WTC11 (cell line): ENCODE data around the gene CMKLR1. TPM values are rescaled to one million over a fixed set of nuclear protein-coding genes. Genes with fewer than 3 reads are reported as not detected.

Experiments
- ATAC-seq: fragments of 200-7000 bp; cut with Tn5 transposase; 2 replicates; pipeline ENCODE4 v1.10.0; 2021; ENCODE audit warnings: mild to moderate bottlenecking, moderate library complexity
- CTCF ChIA-PET: fragments of 300-600 bp; sonication (Branson Sonifier 250); formaldehyde crosslinking; loops from one replicate; lab custom pipeline; 2021; ENCODE audit warnings: antibody characterized with exemption; lab: Charles Lee
- POLR2A ChIA-PET: fragments of 350-600 bp; sonication (Branson Sonifier 250); formaldehyde crosslinking; loops from one replicate; lab custom pipeline; 2021; ENCODE audit warnings: antibody characterized with exemption; lab: Charles Lee
- DNase-seq: peaks from one replicate; pipeline ENCODE4 v3.0.0; 2021; ENCODE audit warnings: low spot score
- H3K27ac Mint-ChIP-seq: 2 replicates; pipeline ENCODE4 v1.8.0; 2021; ENCODE audit warnings: mixed read lengths
- H3K27me3 Mint-ChIP-seq: 2 replicates; pipeline ENCODE4 v1.8.0; 2021; ENCODE audit warnings: low read depth, mild to moderate bottlenecking, moderate library complexity, mixed read lengths
- H3K36me3 Mint-ChIP-seq: 2 replicates; pipeline ENCODE4 v1.8.0; 2021; ENCODE audit warnings: mixed read lengths
- H3K4me1 Mint-ChIP-seq: 2 replicates; pipeline ENCODE4 v1.8.0; 2022; ENCODE audit warnings: mixed read lengths
- H3K4me3 Mint-ChIP-seq: 2 replicates; pipeline ENCODE4 v1.8.0; 2021; ENCODE audit warnings: mild to moderate bottlenecking, moderate library complexity, mixed read lengths
- H3K9me3 Mint-ChIP-seq: 2 replicates; pipeline ENCODE4 v1.8.0; 2021; ENCODE audit warnings: mixed read lengths
- AFF4 ChIP-seq: sonication (generic); formaldehyde crosslinking; IDR thresholded peaks from 2 replicates; pipeline ENCODE4 v1.8.1; 2023; ENCODE audit warnings: mild to moderate bottlenecking, missing genetic modification reagents, borderline replicate concordance
- ATF1 ChIP-seq: sonication (generic); formaldehyde crosslinking; IDR thresholded peaks from 2 replicates; pipeline ENCODE4 v1.8.1; 2023; ENCODE audit warnings: mild to moderate bottlenecking, moderate library complexity, missing genetic modification reagents
- EMX1 ChIP-seq: fragments of 250-450 bp; sonication (Bioruptor Pico); IDR thresholded peaks from 2 replicates; pipeline ENCODE4 v1.8.0; 2021; ENCODE audit warnings: mild to moderate bottlenecking
- FOXJ3 ChIP-seq: sonication (generic); formaldehyde crosslinking; IDR thresholded peaks from 2 replicates; pipeline ENCODE4 v1.9.0; 2021; ENCODE audit warnings: missing genetic modification reagents, mild to moderate bottlenecking, borderline replicate concordance
- FOXP1 ChIP-seq: sonication (generic); formaldehyde crosslinking; IDR thresholded peaks from 2 replicates; pipeline ENCODE4 v1.8.0; 2022; ENCODE audit warnings: missing genetic modification reagents, mild to moderate bottlenecking, moderate library complexity, borderline replicate concordance
- FOXP4 ChIP-seq: sonication (generic); formaldehyde crosslinking; IDR thresholded peaks from 2 replicates; pipeline ENCODE4 v1.8.0; 2022; ENCODE audit warnings: mild to moderate bottlenecking, missing genetic modification reagents
- GABPB1 ChIP-seq: sonication (generic); formaldehyde crosslinking; IDR thresholded peaks from 2 replicates; pipeline ENCODE4 v1.8.1; 2023; ENCODE audit warnings: mild to moderate bottlenecking, missing genetic modification reagents
- GRHL2 ChIP-seq: fragments of 250-450 bp; sonication (Bioruptor Pico); IDR thresholded peaks from 2 replicates; pipeline ENCODE4 v1.8.0; 2022; ENCODE audit warnings: mild to moderate bottlenecking, moderate library complexity; ENCODE audit not compliant: insufficient replicate concordance, severe bottlenecking
- HMGA2 ChIP-seq: fragments of 250-450 bp; sonication (Bioruptor Pico); IDR thresholded peaks from 2 replicates; pipeline ENCODE4 v1.4.0; 2021; ENCODE audit warnings: mild to moderate bottlenecking, moderate library complexity
- HMGXB4 ChIP-seq: sonication (generic); formaldehyde crosslinking; IDR thresholded peaks from 2 replicates; pipeline ENCODE4 v1.8.1; 2023; ENCODE audit warnings: mild to moderate bottlenecking, moderate library complexity, missing genetic modification reagents
- IRF2 ChIP-seq: sonication (generic); formaldehyde crosslinking; IDR thresholded peaks from 2 replicates; pipeline ENCODE4 v1.8.0; 2022; ENCODE audit warnings: low read depth, missing genetic modification reagents, borderline replicate concordance
- JAZF1 ChIP-seq: fragments of 250-450 bp; sonication (Bioruptor Pico); IDR thresholded peaks from 2 replicates; pipeline ENCODE4 v1.9.0; 2021; ENCODE audit warnings: moderate library complexity, mild to moderate bottlenecking, inconsistent platforms
- JUN ChIP-seq: sonication (generic); formaldehyde crosslinking; IDR thresholded peaks from 2 replicates; pipeline ENCODE4 v1.8.0; 2023; ENCODE audit warnings: mild to moderate bottlenecking, missing genetic modification reagents
- MLX ChIP-seq: sonication (generic); formaldehyde crosslinking; IDR thresholded peaks from 2 replicates; pipeline ENCODE4 v1.8.1; 2023; ENCODE audit warnings: mild to moderate bottlenecking, missing genetic modification reagents, moderate library complexity
- MXD4 ChIP-seq: fragments of 250-450 bp; sonication (Bioruptor Pico); IDR thresholded peaks from 2 replicates; pipeline ENCODE4 v1.8.0; 2021; ENCODE audit warnings: mild to moderate bottlenecking, moderate library complexity, borderline replicate concordance
- OVOL2 ChIP-seq: fragments of 250-450 bp; sonication (Bioruptor Pico); IDR thresholded peaks from 2 replicates; pipeline ENCODE4 v1.9.0; 2021; ENCODE audit warnings: mild to moderate bottlenecking, borderline replicate concordance
- SMAD4 ChIP-seq: sonication (generic); formaldehyde crosslinking; IDR thresholded peaks from 2 replicates; pipeline ENCODE4 v1.8.0; 2022; ENCODE audit warnings: mild to moderate bottlenecking, missing genetic modification reagents
- SP1 ChIP-seq: sonication (generic); formaldehyde crosslinking; conservative IDR thresholded peaks from 2 replicates; pipeline ENCODE4 v1.8.1; 2022; ENCODE audit warnings: missing genetic modification reagents
- TEAD4 ChIP-seq: sonication (generic); formaldehyde crosslinking; IDR thresholded peaks from 2 replicates; pipeline ENCODE4 v1.8.0; 2022; ENCODE audit warnings: mild to moderate bottlenecking, missing genetic modification reagents
- ZBTB21 ChIP-seq: sonication (generic); formaldehyde crosslinking; IDR thresholded peaks from 2 replicates; pipeline ENCODE4 v1.8.1; 2023; ENCODE audit warnings: mild to moderate bottlenecking, missing genetic modification reagents, borderline replicate concordance
- ZNF219 ChIP-seq: sonication (generic); formaldehyde crosslinking; IDR thresholded peaks from 2 replicates; pipeline ENCODE4 v1.8.0; 2023; ENCODE audit warnings: missing genetic modification reagents, mild to moderate bottlenecking, borderline replicate concordance
- ZNF263 ChIP-seq: sonication (generic); formaldehyde crosslinking; IDR thresholded peaks from 2 replicates; pipeline ENCODE4 v1.8.1; 2022; ENCODE audit warnings: low read depth, mild to moderate bottlenecking, moderate library complexity, missing genetic modification reagents
- ZNF396 ChIP-seq: fragments of 250-450 bp; sonication (Bioruptor Pico); IDR thresholded peaks from 2 replicates; pipeline ENCODE4 v1.8.0; 2021; ENCODE audit warnings: mild to moderate bottlenecking, moderate library complexity, borderline replicate concordance
- ZNF671 ChIP-seq: fragments of 250-450 bp; sonication (Bioruptor Pico); IDR thresholded peaks from 2 replicates; pipeline ENCODE4 v1.8.0; 2021; ENCODE audit warnings: mild to moderate bottlenecking
- ZSCAN18 ChIP-seq: fragments of 250-450 bp; sonication (Bioruptor Pico); IDR thresholded peaks from 2 replicates; pipeline ENCODE4 v2.1.2; 2022; ENCODE audit warnings: mild to moderate bottlenecking, moderate library complexity
- total RNA-seq: library from RNA; stranded (reverse); gene quantifications from 3 replicates; pipeline ENCODE4 v1.2.3, GENCODE V29; 2021

Gene CMKLR1
- total RNA-seq, 1 experiment from 2014 or later: 1.6 TPM

GRCh38 chr12:108361606-108362005, 22.5 kb upstream of the CMKLR1 start (continued):
- TF ChIP-seq AFF4 (CRISPR knock-in tag): no peak

- TF ChIP-seq EMX1: no peak
- TF ChIP-seq FOXP1 (CRISPR knock-in tag): no peak
- no peak for TF ChIP-seq HMGXB4 (CRISPR knock-in tag)
- TF ChIP-seq GRHL2: no peak
- TF ChIP-seq JUN (CRISPR knock-in tag): no peak
- TF ChIP-seq IRF2 (CRISPR knock-in tag): no peak
- no peak for TF ChIP-seq ATF1 (CRISPR knock-in tag)
- TF ChIP-seq GABPB1 (CRISPR knock-in tag): no peak
- TF ChIP-seq HMGA2: no peak
- no peak for TF ChIP-seq ZNF263 (CRISPR knock-in tag)
- TF ChIP-seq FOXP4 (CRISPR knock-in tag): no peak
- TF ChIP-seq FOXJ3: no peak
- H3K27ac Mint-ChIP-seq: no peak overlapping the region
- no peaks in the 10 kb centered on the region for H3K36me3 Mint-ChIP-seq
- peaks cover 8% of the 10 kb centered on the region for H3K9me3 Mint-ChIP-seq
- DNase-seq: no peak
- ATAC-seq: no peak
- ChIA-PET POLR2A (no interaction called here), CTCF (no interaction called here)
- H3K27me3 Mint-ChIP-seq: no peaks in the 10 kb centered on the region; the same call in 1 of the 2 replicates
- peaks cover 19% of the 10 kb centered on the region for H3K4me1 Mint-ChIP-seq
- no peak overlapping the region for H3K4me3 Mint-ChIP-seq
Observed at GRCh38 chr12:108360487-108360886, 21.4 kb upstream of the CMKLR1 start.

GRCh38 chr12:108360057-108360456, 20.9 kb upstream of the CMKLR1 start:
- ChIA-PET POLR2A (no interaction called here), CTCF (no interaction called here)
- H3K27ac Mint-ChIP-seq: no peak overlapping the region
- peaks cover 19% of the 10 kb centered on the region for H3K4me1 Mint-ChIP-seq
- H3K36me3 Mint-ChIP-seq: no peaks in the 10 kb centered on the region
- ATAC-seq: no peak
- no peak for DNase-seq
- no peaks in the 10 kb centered on the region; the same call in 1 of the 2 replicates for H3K27me3 Mint-ChIP-seq
- peaks cover 8% of the 10 kb centered on the region for H3K9me3 Mint-ChIP-seq
- H3K4me3 Mint-ChIP-seq: no peak overlapping the region
- no peak for TF ChIP-seq TEAD4 (CRISPR knock-in tag)
- TF ChIP-seq MLX: no peak
- no peak for TF ChIP-seq SMAD4
- no peak for TF ChIP-seq ZNF219 (CRISPR knock-in tag)
- TF ChIP-seq OVOL2 (CRISPR knock-in tag): no peak
- no peak for TF ChIP-seq MXD4 (CRISPR knock-in tag)
- no peak for TF ChIP-seq JAZF1 (CRISPR knock-in tag)
- TF ChIP-seq ZNF396 (CRISPR knock-in tag): no peak
- no peak for TF ChIP-seq ZNF671 (CRISPR knock-in tag)
- no peak for TF ChIP-seq SP1 (CRISPR knock-in tag)
- TF ChIP-seq ZBTB21 (CRISPR knock-in tag): no peak
- TF ChIP-seq ZSCAN18 (CRISPR knock-in tag): no peak
- no peak for TF ChIP-seq FOXP1 (CRISPR knock-in tag)
